Measurements from ENCODE around the gene LAMA2. TPM values are rescaled to one million over a fixed set of nuclear protein-coding genes. Genes with fewer than 3 reads are reported as not detected.

Gene LAMA2
- polyA plus RNA-seq, 3 donors from 2014 or later: 0.17 to 1.2 (median 0.34) TPM

DNA sequence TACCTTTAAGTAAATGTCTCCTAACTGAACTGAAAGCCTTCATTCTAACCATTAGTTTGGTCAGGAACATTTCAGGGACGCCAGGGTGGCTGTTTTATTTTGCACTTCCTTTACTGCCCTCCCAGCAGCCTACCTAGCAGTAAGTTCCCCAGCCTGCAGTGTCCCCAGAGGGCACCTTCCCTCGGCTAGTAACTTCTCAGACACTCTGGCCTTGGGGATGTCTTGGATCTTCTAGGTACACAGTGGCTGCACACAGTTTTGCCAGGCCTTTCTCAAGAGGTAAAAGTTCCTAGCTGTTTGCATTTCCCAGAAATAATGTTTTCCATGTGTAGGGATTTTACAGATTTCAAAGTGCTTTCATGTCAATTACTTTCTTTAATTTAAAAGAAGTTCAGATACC is 378 bp upstream of the LAMA2 start:
- Mint-ChIP-seq H3K27ac (no peak overlapping the region), H3K27me3 (ENCODE audit: low read depth in 3 of 3) (peaks cover 0 to 3% (median 3%) of the 10 kb centered on the region in 3 donors), H3K4me3 (no peak overlapping the region), H3K9me3 (peaks cover 0 to 8% (median 0%) of the 10 kb centered on the region in 6 donors), H3K36me3 (no peaks in the 10 kb centered on the region), H3K4me1 (peaks cover 0 to 3% of the 10 kb centered on the region in 2 donors)
- no peak for DNase-seq

DNA sequence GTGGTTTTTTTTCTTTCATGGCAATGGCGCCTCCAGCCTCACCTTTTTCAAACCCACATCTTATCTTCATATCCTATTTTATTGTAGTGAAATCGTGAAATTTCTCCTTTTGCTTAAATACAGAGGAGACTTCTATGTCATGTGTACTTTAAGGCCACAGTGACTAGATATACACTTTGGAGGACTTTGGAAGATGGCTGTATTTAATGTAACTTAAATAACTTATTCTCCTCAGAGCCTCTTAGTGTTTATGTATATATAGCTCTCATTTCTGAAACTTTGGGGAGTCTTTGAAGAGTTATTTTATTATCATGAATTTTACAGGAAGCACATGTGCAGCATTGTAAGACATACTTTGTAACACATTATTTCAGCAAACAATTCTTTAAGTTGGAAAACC is 968 bp downstream of the LAMA2 start:
- peaks cover 0 to 3% (median 3%) of the 10 kb centered on the region in 3 donors for H3K27me3 Mint-ChIP-seq (ENCODE audit: low read depth in 3 of 3)
- H3K4me3 Mint-ChIP-seq: no peak overlapping the region
- H3K4me1 Mint-ChIP-seq: peaks cover 0 to 3% of the 10 kb centered on the region in 2 donors
- no peak for DNase-seq
- H3K36me3 Mint-ChIP-seq: no peaks in the 10 kb centered on the region
- no peak overlapping the region for H3K27ac Mint-ChIP-seq
- peaks cover 0 to 13% (median 0%) of the 10 kb centered on the region in 6 donors for H3K9me3 Mint-ChIP-seq

DNA sequence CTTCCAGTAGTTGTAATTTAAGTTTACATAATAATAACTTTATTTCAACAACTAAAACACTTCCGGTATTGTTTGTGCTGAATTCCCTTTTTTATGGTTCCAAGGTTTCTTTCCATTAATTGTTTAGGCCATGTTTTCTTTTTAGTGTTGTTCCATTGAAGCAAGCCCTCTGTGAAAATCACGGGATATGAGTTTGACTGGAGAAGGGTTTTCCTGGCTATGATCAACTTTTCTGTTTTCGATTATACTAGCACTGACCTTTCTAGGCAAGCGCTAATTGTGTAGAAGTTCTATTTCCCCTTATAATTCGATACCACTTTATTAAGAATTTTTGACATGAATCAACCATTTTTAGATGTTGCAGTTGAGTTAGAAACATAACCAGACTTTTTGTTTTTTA is 2.4 kb downstream of the LAMA2 start:
- Mint-ChIP-seq H3K4me3 (no peak overlapping the region), H3K27ac (no peak overlapping the region), H3K36me3 (no peaks in the 10 kb centered on the region), H3K9me3 (peaks cover 0 to 13% (median 0%) of the 10 kb centered on the region in 6 donors), H3K4me1 (peaks cover 0 to 3% of the 10 kb centered on the region in 2 donors), H3K27me3 (ENCODE audit: low read depth in 3 of 3) (peaks cover 0 to 6% (median 3%) of the 10 kb centered on the region in 3 donors)
- DNase-seq: no peak

GRCh38 chr6:128886706-128887105 is 3.8 kb downstream of the LAMA2 start:
- Mint-ChIP-seq H3K4me1 (peaks cover 0 to 3% of the 10 kb centered on the region in 2 donors), H3K4me3 (no peak overlapping the region), H3K36me3 (no peaks in the 10 kb centered on the region), H3K9me3 (peaks cover 0 to 13% (median 0%) of the 10 kb centered on the region in 6 donors), H3K27me3 (ENCODE audit: low read depth in 3 of 3) (peaks cover 0 to 6% (median 3%) of the 10 kb centered on the region in 3 donors), H3K27ac (no peak overlapping the region)
- DNase-seq: no peak

- Mint-ChIP-seq H3K27ac (no peak overlapping the region), H3K4me1 (no peaks in the 10 kb centered on the region), H3K36me3 (no peaks in the 10 kb centered on the region), H3K4me3 (no peak overlapping the region), H3K9me3 (peaks cover 0 to 10% (median 0%) of the 10 kb centered on the region in 6 donors), H3K27me3 (ENCODE audit: low read depth in 3 of 3) (peaks cover 0 to 3% (median 3%) of the 10 kb centered on the region in 3 donors)
- no peak for DNase-seq
These were observed 5.7 kb downstream of the LAMA2 start for GRCh38 chr6:128888444-128889175.

- Mint-ChIP-seq H3K36me3 (no peaks in the 10 kb centered on the region), H3K4me1 (no peaks in the 10 kb centered on the region), H3K27me3 (ENCODE audit: low read depth in 3 of 3) (peaks cover 2 to 3% (median 3%) of the 10 kb centered on the region in 3 donors), H3K4me3 (no peak overlapping the region), H3K27ac (no peak overlapping the region), H3K9me3 (peaks cover 0 to 10% (median 0%) of the 10 kb centered on the region in 6 donors)
- DNase-seq: no peak
These were observed 6.9 kb downstream of the LAMA2 start for GRCh38 chr6:128889870-128890269.

- Mint-ChIP-seq H3K4me1 (no peaks in the 10 kb centered on the region), H3K9me3 (peaks cover 0 to 5% (median 0%) of the 10 kb centered on the region in 6 donors), H3K36me3 (no peaks in the 10 kb centered on the region), H3K4me3 (no peak overlapping the region), H3K27ac (no peak overlapping the region), H3K27me3 (ENCODE audit: low read depth in 3 of 3) (peaks cover 0 to 5% (median 3%) of the 10 kb centered on the region in 3 donors)
- no peak for DNase-seq
These were observed 9.1 kb downstream of the LAMA2 start for GRCh38 chr6:128892079-128892478.

DNA sequence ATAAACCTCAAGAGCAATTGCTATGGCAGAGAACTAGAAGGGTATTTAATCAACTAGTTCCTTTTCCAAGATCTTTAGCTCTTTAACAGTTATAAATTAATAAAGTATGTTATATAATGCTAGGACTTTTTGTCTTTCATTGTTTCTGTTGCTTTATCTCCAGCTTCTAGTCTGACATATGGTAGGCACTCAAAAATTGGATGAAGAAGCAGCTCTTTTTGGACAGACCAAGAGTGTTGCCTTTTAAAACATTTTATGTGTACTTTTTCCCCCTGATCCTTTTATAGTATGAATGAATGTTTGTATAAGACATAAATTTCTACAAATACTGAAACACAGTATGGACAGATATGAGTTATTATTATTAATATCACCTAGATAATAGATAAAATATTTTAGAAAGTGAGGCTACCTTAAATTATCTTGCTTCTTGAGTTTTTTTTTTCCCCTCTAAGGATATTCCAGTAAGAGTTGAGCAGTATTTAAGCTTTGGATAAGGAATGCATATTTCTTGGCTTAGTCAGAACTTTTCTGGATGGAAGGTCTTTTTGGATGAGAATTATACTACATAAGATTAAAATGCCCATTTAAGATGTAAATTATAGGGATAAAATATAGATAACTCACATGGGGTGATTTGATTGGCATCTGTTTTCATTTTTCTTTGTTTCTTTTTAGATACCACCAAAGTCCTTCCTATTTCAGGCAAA is 16.6 kb downstream of the LAMA2 start:
- H3K27me3 Mint-ChIP-seq (ENCODE audit: low read depth in 3 of 3): peaks cover 0 to 6% (median 3%) of the 10 kb centered on the region in 3 donors
- no peaks in the 10 kb centered on the region for H3K4me1 Mint-ChIP-seq

GRCh38 chr6:128903715-128904114 is 20.8 kb downstream of the LAMA2 start:
- Mint-ChIP-seq H3K36me3 (no peaks in the 10 kb centered on the region), H3K4me3 (no peak overlapping the region), H3K27ac (no peak overlapping the region), H3K27me3 (ENCODE audit: low read depth in 3 of 3) (peaks cover 0 to 2% (median 0%) of the 10 kb centered on the region in 3 donors), H3K4me1 (no peaks in the 10 kb centered on the region), H3K9me3 (no peaks in the 10 kb centered on the region)
- DNase-seq: no peak

More for the DNA sequence above, 16.6 kb downstream of the LAMA2 start:
- Mint-ChIP-seq H3K4me3 (no peak overlapping the region), H3K36me3 (no peaks in the 10 kb centered on the region), H3K9me3 (peaks cover 0 to 5% (median 0%) of the 10 kb centered on the region in 6 donors), H3K27ac (no peak overlapping the region)
- no peak for DNase-seq

- H3K27ac Mint-ChIP-seq: no peak overlapping the region
- no peaks in the 10 kb centered on the region for H3K27me3 Mint-ChIP-seq (ENCODE audit: low read depth in 3 of 3)
- H3K36me3 Mint-ChIP-seq: no peaks in the 10 kb centered on the region
- H3K4me3 Mint-ChIP-seq: no peak overlapping the region
- no peak for DNase-seq
- H3K9me3 Mint-ChIP-seq: peaks cover 0 to 9% (median 0%) of the 10 kb centered on the region in 6 donors
- H3K4me1 Mint-ChIP-seq: no peaks in the 10 kb centered on the region
These were observed 31.1 kb downstream of the LAMA2 start for GRCh38 chr6:128914051-128914450.

- no peaks in the 10 kb centered on the region for H3K4me1 Mint-ChIP-seq
- H3K9me3 Mint-ChIP-seq: peaks cover 0 to 5% (median 0%) of the 10 kb centered on the region in 6 donors
- no peaks in the 10 kb centered on the region for H3K36me3 Mint-ChIP-seq
- H3K27ac Mint-ChIP-seq: no peak overlapping the region
- H3K27me3 Mint-ChIP-seq (ENCODE audit: low read depth in 3 of 3): no peaks in the 10 kb centered on the region
- no peak overlapping the region for H3K4me3 Mint-ChIP-seq
- DNase-seq: no peak
These were observed 35.9 kb downstream of the LAMA2 start for GRCh38 chr6:128918886-128919285.

- Mint-ChIP-seq H3K27ac (no peak overlapping the region), H3K4me3 (no peak overlapping the region), H3K27me3 (ENCODE audit: low read depth in 3 of 3) (peaks cover 0 to 2% (median 2%) of the 10 kb centered on the region in 3 donors), H3K4me1 (no peaks in the 10 kb centered on the region), H3K9me3 (peaks cover 0 to 7% (median 0%) of the 10 kb centered on the region in 6 donors), H3K36me3 (no peaks in the 10 kb centered on the region)
- DNase-seq: no peak
These were observed 36.7 kb downstream of the LAMA2 start for GRCh38 chr6:128919412-128920180.

GRCh38 chr6:128925765-128926164 is 42.8 kb downstream of the LAMA2 start:
- no peak for DNase-seq
- H3K27ac Mint-ChIP-seq: no peak overlapping the region
- H3K27me3 Mint-ChIP-seq (ENCODE audit: low read depth in 3 of 3): peaks cover 2% of the 10 kb centered on the region in 3 donors
- no peaks in the 10 kb centered on the region for H3K4me1 Mint-ChIP-seq
- H3K4me3 Mint-ChIP-seq: no peak overlapping the region
- H3K36me3 Mint-ChIP-seq: no peaks in the 10 kb centered on the region
- H3K9me3 Mint-ChIP-seq: peaks cover 0 to 7% (median 0%) of the 10 kb centered on the region in 6 donors

Data from immature natural killer cell (primary cell).